Glutamatergic neuron (in vitro differentiated cells): ENCODE results near the gene RPS6KA1. TPM values are rescaled to one million over a fixed set of nuclear protein-coding genes. Genes with fewer than 3 reads are reported as not detected.
A peak's percentile ranks its signal among the peaks of the same experiment; 100 is the strongest.

Experiments
- DNase-seq: peaks from one replicate; pipeline ENCODE4 v3.0.0; 2022
- H3K27ac Mint-ChIP-seq: one replicate; pipeline ENCODE4 v1.8.0; 2020; ENCODE audit warnings: mild to moderate bottlenecking, mixed read lengths, inconsistent platforms; ENCODE audit not compliant: unreplicated experiment
- H3K27me3 Mint-ChIP-seq: one replicate; pipeline ENCODE4 v1.8.0; 2020; ENCODE audit warnings: mild to moderate bottlenecking, moderate library complexity, mixed read lengths, inconsistent platforms; ENCODE audit not compliant: unreplicated experiment
- H3K36me3 Mint-ChIP-seq: one replicate; pipeline ENCODE4 v1.8.0; 2020; ENCODE audit warnings: mild to moderate bottlenecking, mixed read lengths, inconsistent platforms; ENCODE audit not compliant: unreplicated experiment
- H3K4me1 Mint-ChIP-seq: one replicate; pipeline ENCODE4 v1.8.0; 2020; ENCODE audit warnings: mild to moderate bottlenecking, low read depth, mixed read lengths, inconsistent platforms; ENCODE audit not compliant: unreplicated experiment
- H3K4me3 Mint-ChIP-seq: one replicate; pipeline ENCODE4 v1.8.0; 2020; ENCODE audit warnings: mild to moderate bottlenecking, mixed read lengths, inconsistent platforms; ENCODE audit not compliant: unreplicated experiment
- H3K9me3 Mint-ChIP-seq: one replicate; pipeline ENCODE4 v1.8.0; 2020; ENCODE audit warnings: mild to moderate bottlenecking, moderate library complexity, mixed read lengths, inconsistent platforms; ENCODE audit not compliant: unreplicated experiment
- total RNA-seq: library from RNA; stranded (reverse); fragmentation: NEBNext Ultra II Directional; extraction: Animal tissue kit (Norgen Biotek cat#: 25700); gene quantifications from one replicate; pipeline ENCODE4 v1.2.1, GENCODE V29; 2021; ENCODE audit not compliant: unreplicated experiment
- TF ChIP-seq, protein P1 (sequence below): fragments of 200-600 bp; sonication (generic); IDR thresholded peaks from one replicate; pipeline ENCODE4 v1.5.0; 2021; ENCODE audit not compliant: partially characterized antibody, unreplicated experiment

Gene RPS6KA1
- total RNA-seq, 1 donor from 2014 or later: 10.8 TPM

GRCh38 chr1:26541431-26541815 lies 11.9 kb downstream of the RPS6KA1 start:
- Mint-ChIP-seq H3K4me1 (peaks cover 15% of the 10 kb centered on the region), H3K36me3 (peaks cover 4% of the 10 kb centered on the region), H3K27me3 (peaks cover 7% of the 10 kb centered on the region), H3K27ac (peak overlapping the region; percentile 38), H3K4me3 (no peak overlapping the region), H3K9me3 (peaks cover 10% of the 10 kb centered on the region)
- DNase-seq: no peak
- TF ChIP-seq, protein P1, sequence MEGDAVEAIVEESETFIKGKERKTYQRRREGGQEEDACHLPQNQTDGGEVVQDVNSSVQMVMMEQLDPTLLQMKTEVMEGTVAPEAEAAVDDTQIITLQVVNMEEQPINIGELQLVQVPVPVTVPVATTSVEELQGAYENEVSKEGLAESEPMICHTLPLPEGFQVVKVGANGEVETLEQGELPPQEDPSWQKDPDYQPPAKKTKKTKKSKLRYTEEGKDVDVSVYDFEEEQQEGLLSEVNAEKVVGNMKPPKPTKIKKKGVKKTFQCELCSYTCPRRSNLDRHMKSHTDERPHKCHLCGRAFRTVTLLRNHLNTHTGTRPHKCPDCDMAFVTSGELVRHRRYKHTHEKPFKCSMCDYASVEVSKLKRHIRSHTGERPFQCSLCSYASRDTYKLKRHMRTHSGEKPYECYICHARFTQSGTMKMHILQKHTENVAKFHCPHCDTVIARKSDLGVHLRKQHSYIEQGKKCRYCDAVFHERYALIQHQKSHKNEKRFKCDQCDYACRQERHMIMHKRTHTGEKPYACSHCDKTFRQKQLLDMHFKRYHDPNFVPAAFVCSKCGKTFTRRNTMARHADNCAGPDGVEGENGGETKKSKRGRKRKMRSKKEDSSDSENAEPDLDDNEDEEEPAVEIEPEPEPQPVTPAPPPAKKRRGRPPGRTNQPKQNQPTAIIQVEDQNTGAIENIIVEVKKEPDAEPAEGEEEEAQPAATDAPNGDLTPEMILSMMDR: no peak

- H3K4me3 Mint-ChIP-seq: peak overlapping the region; percentile 65
- peak; percentile 79 for DNase-seq
- peaks cover 9% of the 10 kb centered on the region for H3K27me3 Mint-ChIP-seq
- TF ChIP-seq, protein P1: peak; percentile 75
- H3K36me3 Mint-ChIP-seq: peaks cover 4% of the 10 kb centered on the region
- peaks cover 15% of the 10 kb centered on the region for H3K4me1 Mint-ChIP-seq
- peak overlapping the region; percentile 90 for H3K27ac Mint-ChIP-seq
- peaks cover 10% of the 10 kb centered on the region for H3K9me3 Mint-ChIP-seq
Measured at GRCh38 chr1:26541816-26542711, 12.5 kb downstream of the RPS6KA1 start.

DNA sequence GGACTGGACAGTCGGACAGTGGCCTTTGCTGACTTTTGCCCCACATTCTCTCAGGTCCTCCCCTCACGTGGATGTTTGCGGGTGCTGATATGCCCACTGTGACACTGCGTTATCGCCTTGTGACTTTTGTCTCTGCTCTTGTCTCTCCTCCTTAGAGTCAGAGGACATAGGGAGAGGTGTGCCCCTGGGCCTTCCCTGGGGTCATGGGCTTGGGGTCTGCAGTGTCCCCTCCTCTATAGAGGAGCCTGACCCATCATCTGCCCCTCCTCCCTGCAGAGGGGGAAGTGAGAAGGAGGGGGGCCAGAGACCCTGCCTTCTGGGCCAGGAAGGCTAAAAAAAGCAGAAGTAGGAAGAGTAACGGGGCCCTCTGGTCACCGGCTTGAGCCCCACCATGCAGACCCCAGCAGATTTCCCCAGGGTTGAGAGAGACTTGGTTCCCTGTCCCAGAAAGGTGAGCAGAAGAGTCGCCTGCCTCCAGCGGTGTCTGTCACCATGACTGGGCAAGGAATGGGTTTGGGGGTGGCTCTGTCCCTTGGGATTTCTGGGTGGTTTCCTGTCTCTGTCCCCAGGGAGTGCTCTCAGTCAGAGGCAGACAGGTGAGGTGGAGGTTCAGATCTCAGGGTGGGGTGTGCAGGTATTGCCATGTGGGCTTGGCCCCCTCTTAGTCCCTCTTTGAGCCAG lies 13.3 kb downstream of the RPS6KA1 start:
- Mint-ChIP-seq H3K4me1 (peaks cover 15% of the 10 kb centered on the region), H3K27ac (no peak overlapping the region), H3K27me3 (peaks cover 9% of the 10 kb centered on the region), H3K9me3 (peaks cover 11% of the 10 kb centered on the region), H3K36me3 (peaks cover 4% of the 10 kb centered on the region), H3K4me3 (no peak overlapping the region)
- DNase-seq: no peak
- TF ChIP-seq, protein P1: no peak

DNA sequence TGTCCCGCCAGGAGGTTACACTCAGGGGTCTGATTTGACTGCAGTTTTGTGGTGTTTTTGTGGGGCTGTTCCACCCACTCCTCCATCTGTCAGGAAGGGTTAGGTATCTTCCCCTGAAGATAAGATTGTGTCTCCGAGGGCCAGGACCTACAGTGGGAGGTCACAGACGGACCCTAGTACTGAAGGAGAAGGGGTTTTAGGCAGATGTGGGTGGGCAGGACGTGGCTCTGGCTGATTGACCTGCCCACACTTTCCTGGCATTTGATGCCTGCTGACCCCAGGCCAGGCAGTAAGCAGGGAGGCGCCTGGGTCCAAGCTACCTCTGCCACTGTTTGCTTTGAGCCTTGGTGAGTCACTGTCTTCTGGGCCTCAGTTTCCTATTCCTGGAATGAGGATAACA lies 13.9 kb downstream of the RPS6KA1 start:
- Mint-ChIP-seq H3K36me3 (peaks cover 4% of the 10 kb centered on the region), H3K9me3 (peaks cover 12% of the 10 kb centered on the region), H3K4me1 (peaks cover 15% of the 10 kb centered on the region), H3K27ac (no peak overlapping the region), H3K4me3 (no peak overlapping the region), H3K27me3 (peaks cover 9% of the 10 kb centered on the region)
- TF ChIP-seq, protein P1: no peak
- DNase-seq: no peak
